Measurements from ENCODE around the gene ANXA6.

The ANXA6 gene

GRCh38 chr5:151110992-151111391, 46.6 kb downstream of the ANXA6 start:
- Histone ChIP-seq H3K27me3 (ENCODE audit: insufficient read depth, poor library complexity, severe bottlenecking) (no peaks in the 10 kb centered on the region), H3K4me3 (replicated peaks; ENCODE audit: insufficient read depth, low read length) (no peak overlapping the region), H3K27ac (replicated peaks) (no peak overlapping the region)
- DNase-seq (ENCODE audit: low read depth in 1 of 2, low spot score in 1 of 2), result no peak
- TF ChIP-seq POLR2AphosphoS5 (IDR thresholded peaks at IDR 0.05; ENCODE audit: low read depth) (no peak), GABPA (IDR thresholded peaks at IDR 0.05; ENCODE audit: low read depth) (no peak), SPI1 (IDR thresholded peaks at IDR 0.05; ENCODE audit: borderline replicate concordance, low read depth) (no peak), REST (IDR thresholded peaks at IDR 0.05; ENCODE audit: insufficient replicate concordance, low read depth) (no peak)

- no peaks in the 10 kb centered on the region for H3K27me3 ChIP-seq (ENCODE audit: insufficient read depth, poor library complexity, severe bottlenecking)
- no peak overlapping the region for H3K4me3 ChIP-seq (replicated peaks; ENCODE audit: insufficient read depth, low read length)
- TF ChIP-seq POLR2AphosphoS5 (IDR thresholded peaks at IDR 0.05; ENCODE audit: low read depth) (no peak), GABPA (IDR thresholded peaks at IDR 0.05; ENCODE audit: low read depth) (no peak), SPI1 (IDR thresholded peaks at IDR 0.05; ENCODE audit: borderline replicate concordance, low read depth) (no peak), REST (IDR thresholded peaks at IDR 0.05; ENCODE audit: insufficient replicate concordance, low read depth) (no peak)
- TF ChIP-seq, protein P1, sequence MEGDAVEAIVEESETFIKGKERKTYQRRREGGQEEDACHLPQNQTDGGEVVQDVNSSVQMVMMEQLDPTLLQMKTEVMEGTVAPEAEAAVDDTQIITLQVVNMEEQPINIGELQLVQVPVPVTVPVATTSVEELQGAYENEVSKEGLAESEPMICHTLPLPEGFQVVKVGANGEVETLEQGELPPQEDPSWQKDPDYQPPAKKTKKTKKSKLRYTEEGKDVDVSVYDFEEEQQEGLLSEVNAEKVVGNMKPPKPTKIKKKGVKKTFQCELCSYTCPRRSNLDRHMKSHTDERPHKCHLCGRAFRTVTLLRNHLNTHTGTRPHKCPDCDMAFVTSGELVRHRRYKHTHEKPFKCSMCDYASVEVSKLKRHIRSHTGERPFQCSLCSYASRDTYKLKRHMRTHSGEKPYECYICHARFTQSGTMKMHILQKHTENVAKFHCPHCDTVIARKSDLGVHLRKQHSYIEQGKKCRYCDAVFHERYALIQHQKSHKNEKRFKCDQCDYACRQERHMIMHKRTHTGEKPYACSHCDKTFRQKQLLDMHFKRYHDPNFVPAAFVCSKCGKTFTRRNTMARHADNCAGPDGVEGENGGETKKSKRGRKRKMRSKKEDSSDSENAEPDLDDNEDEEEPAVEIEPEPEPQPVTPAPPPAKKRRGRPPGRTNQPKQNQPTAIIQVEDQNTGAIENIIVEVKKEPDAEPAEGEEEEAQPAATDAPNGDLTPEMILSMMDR (IDR thresholded peaks at IDR 0.05; ENCODE audit: insufficient read depth, low read length), result no peak
- DNase-seq (ENCODE audit: low read depth in 1 of 2, low spot score in 1 of 2), result no peak
- H3K27ac ChIP-seq (replicated peaks), result no peak overlapping the region
Measured at GRCh38 chr5:151110122-151110681, 47.4 kb downstream of the ANXA6 start.

DNA sequence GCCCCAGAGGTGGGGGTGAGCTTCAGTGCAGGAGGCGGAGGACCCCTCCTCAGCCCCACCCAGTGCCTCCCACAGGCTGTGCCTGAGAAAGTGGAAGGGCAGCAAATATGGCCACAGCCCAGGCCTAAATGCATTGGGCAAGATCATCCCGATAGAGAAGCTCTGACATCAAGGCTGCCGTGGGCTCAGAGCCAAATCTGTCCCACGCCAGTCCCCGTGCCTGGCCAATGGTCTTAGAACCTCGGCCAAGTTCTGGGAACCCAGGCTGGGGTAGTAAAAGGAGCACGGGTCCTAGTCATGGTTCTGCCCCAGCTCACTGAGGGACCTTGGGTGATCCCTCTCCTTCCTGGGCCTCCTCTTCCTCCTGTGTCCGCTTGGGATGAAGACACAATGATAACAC, 49.0 kb downstream of the ANXA6 start:
- Histone ChIP-seq H3K27me3 (ENCODE audit: insufficient read depth, poor library complexity, severe bottlenecking) (no peaks in the 10 kb centered on the region), H3K4me3 (replicated peaks; ENCODE audit: insufficient read depth, low read length) (no peak overlapping the region), H3K27ac (replicated peaks) (no peak overlapping the region)
- no peak for DNase-seq (ENCODE audit: low read depth in 1 of 2, low spot score in 1 of 2)
- no peak for TF ChIP-seq POLR2AphosphoS5 (IDR thresholded peaks at IDR 0.05; ENCODE audit: low read depth)
- no peak for TF ChIP-seq GABPA (IDR thresholded peaks at IDR 0.05; ENCODE audit: low read depth)
- TF ChIP-seq SPI1 (IDR thresholded peaks at IDR 0.05; ENCODE audit: borderline replicate concordance, low read depth), result no peak
- TF ChIP-seq, protein P1 (IDR thresholded peaks at IDR 0.05; ENCODE audit: insufficient read depth, low read length), result no peak
- no peak for TF ChIP-seq REST (IDR thresholded peaks at IDR 0.05; ENCODE audit: insufficient replicate concordance, low read depth)
